GM12801 (cell line): ENCODE measurements around the gene ARSG.

ENCODE experiments used
- TF ChIP-seq, protein P1 (sequence below): IDR thresholded peaks from one replicate; pipeline ENCODE4 v1.5.1; 2011; ENCODE audit warnings: control low read depth; ENCODE audit not compliant: insufficient read length; ENCODE audit errors: extremely low read depth

ARSG gene

DNA sequence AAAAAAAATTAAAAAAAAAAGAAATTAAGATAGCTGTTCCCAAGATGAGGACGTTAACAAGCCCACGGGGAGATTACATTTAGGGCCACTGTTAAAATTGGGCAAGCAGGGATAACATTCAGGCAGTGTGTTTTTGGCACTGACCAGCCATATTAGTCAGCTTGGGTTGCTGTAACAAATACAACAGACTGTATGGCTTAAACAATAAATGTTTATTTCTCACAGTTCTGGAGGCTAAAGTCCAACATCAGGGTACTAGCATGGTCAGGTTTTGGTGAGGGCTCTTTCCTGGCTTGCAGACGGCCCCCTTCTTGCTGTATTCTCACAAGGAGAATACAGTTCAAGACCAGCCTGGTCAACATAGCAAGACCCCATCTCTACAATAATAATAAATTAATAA, 31.3 kb downstream of the ARSG start:
- TF ChIP-seq, protein P1, sequence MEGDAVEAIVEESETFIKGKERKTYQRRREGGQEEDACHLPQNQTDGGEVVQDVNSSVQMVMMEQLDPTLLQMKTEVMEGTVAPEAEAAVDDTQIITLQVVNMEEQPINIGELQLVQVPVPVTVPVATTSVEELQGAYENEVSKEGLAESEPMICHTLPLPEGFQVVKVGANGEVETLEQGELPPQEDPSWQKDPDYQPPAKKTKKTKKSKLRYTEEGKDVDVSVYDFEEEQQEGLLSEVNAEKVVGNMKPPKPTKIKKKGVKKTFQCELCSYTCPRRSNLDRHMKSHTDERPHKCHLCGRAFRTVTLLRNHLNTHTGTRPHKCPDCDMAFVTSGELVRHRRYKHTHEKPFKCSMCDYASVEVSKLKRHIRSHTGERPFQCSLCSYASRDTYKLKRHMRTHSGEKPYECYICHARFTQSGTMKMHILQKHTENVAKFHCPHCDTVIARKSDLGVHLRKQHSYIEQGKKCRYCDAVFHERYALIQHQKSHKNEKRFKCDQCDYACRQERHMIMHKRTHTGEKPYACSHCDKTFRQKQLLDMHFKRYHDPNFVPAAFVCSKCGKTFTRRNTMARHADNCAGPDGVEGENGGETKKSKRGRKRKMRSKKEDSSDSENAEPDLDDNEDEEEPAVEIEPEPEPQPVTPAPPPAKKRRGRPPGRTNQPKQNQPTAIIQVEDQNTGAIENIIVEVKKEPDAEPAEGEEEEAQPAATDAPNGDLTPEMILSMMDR: no peak

DNA sequence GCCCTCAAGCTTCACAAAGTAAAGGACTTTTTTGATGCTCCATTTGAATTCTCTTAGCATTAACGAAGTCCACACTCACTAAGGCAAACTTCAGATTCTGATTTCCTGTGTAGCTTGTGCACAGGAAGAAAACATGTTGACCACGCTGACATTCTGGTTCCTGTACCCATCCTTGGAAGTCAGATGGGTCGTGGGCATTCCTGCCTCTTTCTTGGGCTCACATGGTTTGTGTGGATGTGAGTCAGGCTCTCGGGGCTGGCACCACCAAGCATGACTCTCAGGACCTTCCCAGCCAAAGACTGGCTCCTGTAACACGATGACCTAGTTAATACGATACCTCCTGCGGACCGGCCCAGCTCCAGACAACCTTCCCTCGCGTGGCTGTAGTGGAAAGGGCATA, 32.8 kb downstream of the ARSG start:
- TF ChIP-seq, protein P1: no peak

DNA sequence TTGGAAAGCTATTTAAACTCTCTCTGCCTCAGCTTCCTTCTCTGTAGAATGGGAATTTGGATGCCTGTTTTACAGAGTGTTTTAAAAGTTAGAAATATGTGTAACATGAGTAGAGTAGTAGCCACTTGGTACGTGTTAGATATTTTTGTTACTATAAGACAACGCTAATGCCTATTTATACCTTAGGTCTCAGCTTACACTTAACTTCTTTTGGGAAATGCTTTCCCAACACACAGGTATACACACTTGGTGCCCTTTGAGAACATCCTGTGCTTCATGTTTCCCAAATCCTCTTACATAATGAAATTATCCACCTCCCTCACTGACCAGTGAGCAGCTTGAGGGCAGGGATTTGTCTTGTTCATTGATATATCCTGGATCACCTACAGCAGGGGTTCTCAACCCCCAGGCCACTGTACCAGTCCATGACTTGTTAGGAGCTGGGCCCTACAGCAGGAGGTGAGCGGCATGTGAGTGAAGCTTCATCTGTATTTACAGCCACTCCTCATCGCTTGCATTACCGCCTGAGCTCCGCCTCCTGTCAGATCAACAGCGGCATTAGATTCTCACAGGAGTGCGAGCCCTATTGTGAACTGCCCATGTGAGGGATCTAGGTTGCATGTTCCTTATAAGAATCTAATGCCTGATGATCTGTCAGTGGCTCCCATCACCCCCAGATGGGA, 33.5 kb downstream of the ARSG start:
- TF ChIP-seq, protein P1: no peak

DNA sequence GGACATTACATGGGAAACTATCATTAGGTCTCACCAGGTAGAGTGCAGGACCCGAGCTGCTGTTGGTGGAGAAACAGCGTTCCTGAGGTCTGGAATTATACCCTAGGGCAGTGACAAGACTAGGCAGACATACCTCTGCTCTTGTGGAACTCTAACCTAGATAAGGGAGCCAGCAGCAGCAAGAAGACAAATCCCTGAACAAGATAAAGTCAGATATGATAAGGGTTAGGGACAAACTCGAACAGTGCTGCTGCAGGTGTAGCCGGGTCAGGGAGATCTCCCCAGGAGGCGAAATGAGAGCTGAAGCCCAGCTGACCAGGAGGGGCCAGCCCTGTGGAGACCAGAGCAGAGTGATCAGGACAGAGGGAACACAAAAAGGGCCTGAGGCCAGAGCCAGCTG, 34.7 kb downstream of the ARSG start:
- TF ChIP-seq, protein P1: no peak

DNA sequence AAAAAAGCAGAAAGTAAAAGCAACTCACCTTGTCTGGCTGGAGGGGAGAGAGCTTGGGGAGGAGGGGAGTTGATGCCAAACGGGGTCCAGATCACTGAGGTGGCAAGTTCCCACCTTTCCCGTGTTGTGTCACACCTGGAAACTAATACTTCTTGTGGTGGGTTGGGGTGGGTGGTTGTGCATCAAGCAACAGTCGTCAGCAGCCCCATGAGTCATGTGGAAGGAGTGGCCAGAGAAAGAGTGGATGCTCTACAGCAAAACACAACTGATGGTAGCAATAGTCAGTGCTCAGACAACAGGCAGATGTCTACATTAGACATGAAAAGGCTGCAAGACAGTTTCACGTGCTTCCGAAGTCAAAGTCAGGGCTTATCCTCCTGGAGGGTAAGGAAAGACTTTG, 35.4 kb downstream of the ARSG start:
- TF ChIP-seq, protein P1: no peak

DNA sequence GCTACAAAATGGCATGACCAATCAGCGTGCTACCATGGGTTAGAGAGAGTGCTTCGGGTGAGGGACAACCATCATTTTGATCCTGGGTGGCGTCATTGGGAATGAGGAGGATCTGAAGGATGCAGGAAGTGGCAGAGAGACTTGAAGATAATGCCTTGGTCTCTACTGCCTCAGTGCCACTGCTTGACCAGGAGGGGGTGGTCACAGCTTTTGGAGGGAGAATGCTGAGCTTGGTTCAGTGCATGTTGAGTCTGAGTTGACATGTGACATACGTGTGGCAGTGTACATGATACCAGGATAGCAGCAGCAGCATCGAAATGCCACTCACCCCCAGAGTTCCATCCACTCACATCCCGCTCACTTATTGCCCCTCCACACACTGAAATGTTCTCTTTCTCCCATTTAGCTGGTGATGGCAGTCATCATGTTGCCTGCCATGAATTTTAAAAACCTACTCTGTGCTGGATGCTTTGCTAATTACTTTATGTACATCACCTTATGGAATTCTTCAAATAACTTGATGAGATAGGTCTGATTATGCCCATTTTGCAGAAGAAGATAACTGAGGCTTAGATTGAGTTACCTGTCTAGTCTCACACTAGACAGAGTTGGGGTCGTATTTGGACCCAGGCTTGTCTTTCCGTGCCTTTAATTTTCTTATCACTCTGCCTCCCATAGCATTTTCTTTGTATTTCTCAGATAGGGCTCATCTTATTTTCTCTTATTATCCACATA, 36.7 kb downstream of the ARSG start:
- TF ChIP-seq, protein P1: no peak

DNA sequence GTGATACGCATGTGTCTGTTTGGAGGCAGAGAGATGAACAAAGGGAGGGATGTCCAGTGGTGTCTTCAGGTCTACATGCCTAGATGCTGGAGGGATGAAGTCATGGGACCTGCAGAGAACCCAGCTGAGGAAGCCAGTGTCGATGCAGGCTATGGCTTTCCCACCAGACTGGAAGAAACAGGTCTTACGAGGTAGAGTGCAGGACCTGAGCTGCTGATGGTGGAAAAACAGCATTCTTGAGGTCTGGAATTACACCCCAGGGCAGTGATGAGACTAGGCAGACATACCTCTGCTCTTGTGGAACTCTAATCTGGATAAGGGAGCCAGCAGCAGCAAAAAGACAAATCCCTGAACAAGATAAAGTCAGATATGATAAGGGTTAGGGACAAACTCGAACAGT, 37.4 kb downstream of the ARSG start:
- TF ChIP-seq, protein P1: no peak
